Kidney (tissue), 14 donors: ENCODE results near the gene DNAH2. TPM values are rescaled to one million over a fixed set of nuclear protein-coding genes. Genes with fewer than 3 reads are reported as not detected.

Experiments used
- DNase-seq, 5 donors: peaks; one replicate each; pipeline ENCODE4 v3.0.0-alpha.2; 2013 to 2020
- FAIRE-seq: peaks from 2 replicates; lab custom pipeline; 2012; peaks lifted over from hg19 to GRCh38; lab: Jason Lieb, UNC
- H3K27ac ChIP-seq, 2 donors: one replicate each; pipeline ENCODE4 v1.7.0; 2013; ENCODE audit warnings: low read depth in 2 of 2, low read length in 2 of 2, inconsistent platforms in 1 of 2
- H3K27me3 ChIP-seq: one replicate; pipeline ENCODE4 v1.7.1; 2013; ENCODE audit warnings: low read length, inconsistent platforms; ENCODE audit not compliant: control insufficient read depth, insufficient read depth
- H3K36me3 ChIP-seq, 3 donors: one replicate each; pipeline versions ENCODE4 v1.7.0 to v1.7.1; 2013; ENCODE audit warnings: low read length in 3 of 3, control low read depth in 1 of 3, inconsistent platforms in 1 of 3; ENCODE audit not compliant: insufficient read depth in 3 of 3, control insufficient read depth in 2 of 3
- H3K4me1 ChIP-seq, 3 donors: one replicate each; pipeline versions ENCODE4 v1.7.0 to v1.7.1; 2013; ENCODE audit warnings: low read length in 3 of 3, inconsistent platforms in 1 of 3, low read depth in 1 of 3; ENCODE audit not compliant: control insufficient read depth in 2 of 3, insufficient read depth in 2 of 3
- H3K4me3 ChIP-seq, 3 donors: one replicate each; pipeline versions ENCODE4 v1.7.0 to v1.8.1; 2013; ENCODE audit warnings: low read length in 3 of 3, control low read depth in 1 of 3, inconsistent platforms in 1 of 3
- H3K9ac ChIP-seq, 3 donors: one replicate each; pipeline versions ENCODE4 v1.7.0 to v1.7.1; 2013; ENCODE audit warnings: low read length in 3 of 3, control low read depth in 1 of 3, inconsistent platforms in 1 of 3
- H3K9me3 ChIP-seq, 3 donors: one replicate each; pipeline versions ENCODE4 v1.7.0 to v1.7.1; 2013; ENCODE audit warnings: low read length in 3 of 3, control low read depth in 1 of 3, inconsistent platforms in 1 of 3; ENCODE audit not compliant: control insufficient read depth in 2 of 3, insufficient read depth in 1 of 3
- intact Hi-C: fragments of 100-400 bp; cut with DNase I; formaldehyde crosslinking; loops from one replicate; pipeline ENCODE4 v1.11.1; 2022
- polyA plus RNA-seq: library from polyadenylated mRNA; stranded (reverse); fragments of 350-450 nt; fragmentation: Illumina TruSeq; extraction: RNeasy Lipid Tissue Mini Kit (QIAGEN cat#74804); gene quantifications from one replicate; pipeline ENCODE4 v1.2.3, GENCODE V29; 2014; ENCODE audit warnings: low read depth, low replicate concordance; ENCODE audit not compliant: insufficient read depth
- total RNA-seq: library from RNA; stranded (reverse); fragmentation: NEBNext Ultra II Directional; extraction: Animal tissue kit (Norgen Biotek cat#: 25700); gene quantifications from one replicate; pipeline ENCODE4 v1.2.1, GENCODE V29; 2021
- TF ChIP-seq, protein P1 (sequence below): IDR thresholded peaks from 3 replicates; pipeline ENCODE4 v1.5.1; 2012; ENCODE audit warnings: mild to moderate bottlenecking, moderate library complexity, borderline replicate concordance; ENCODE audit not compliant: insufficient read depth; ENCODE audit errors: extremely low read depth
- donor health status: control.
- donor health status: control.
- donor health status: control.
- donor health status: control.
- donor health status: control.
- donor health status: DM: yes; HTN: yes; CAD: no.
- donor health status: Normal renal cell carcinoma (clear cell type).

The DNAH2 gene
- total and polyA plus RNA-seq, 2 donors from 2014 or later, result 0.17 to 0.66 TPM

DNA sequence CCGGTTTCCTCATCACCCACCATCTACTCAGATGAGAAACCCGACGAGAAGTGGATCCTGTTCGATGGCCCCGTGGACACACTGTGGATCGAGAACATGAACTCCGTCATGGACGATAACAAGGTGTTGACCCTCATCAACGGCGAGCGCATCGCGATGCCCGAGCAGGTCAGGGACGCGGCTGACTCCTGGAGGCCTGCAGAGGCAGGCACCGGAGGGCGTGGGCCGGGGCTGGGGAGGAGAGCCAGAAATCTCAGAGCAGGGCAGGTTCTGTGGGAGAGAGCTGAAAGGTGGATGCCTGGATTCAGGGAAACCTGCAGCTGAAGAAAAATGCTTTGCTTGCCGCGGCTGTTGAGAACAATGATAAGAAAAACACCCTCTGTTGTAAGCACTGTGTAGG is 69.3 kb downstream of the DNAH2 start:
- no peak for DNase-seq
- Histone ChIP-seq H3K9me3 (no peaks in the 10 kb centered on the region), H3K4me3 (no peak overlapping the region), H3K27me3 (no peaks in the 10 kb centered on the region), H3K9ac (no peak overlapping the region), H3K36me3 (no peaks in the 10 kb centered on the region), H3K27ac (no peak overlapping the region), H3K4me1 (no peaks in the 10 kb centered on the region)
- intact Hi-C loops, result no loop called here
- no peak for FAIRE-seq
- TF ChIP-seq, protein P1, sequence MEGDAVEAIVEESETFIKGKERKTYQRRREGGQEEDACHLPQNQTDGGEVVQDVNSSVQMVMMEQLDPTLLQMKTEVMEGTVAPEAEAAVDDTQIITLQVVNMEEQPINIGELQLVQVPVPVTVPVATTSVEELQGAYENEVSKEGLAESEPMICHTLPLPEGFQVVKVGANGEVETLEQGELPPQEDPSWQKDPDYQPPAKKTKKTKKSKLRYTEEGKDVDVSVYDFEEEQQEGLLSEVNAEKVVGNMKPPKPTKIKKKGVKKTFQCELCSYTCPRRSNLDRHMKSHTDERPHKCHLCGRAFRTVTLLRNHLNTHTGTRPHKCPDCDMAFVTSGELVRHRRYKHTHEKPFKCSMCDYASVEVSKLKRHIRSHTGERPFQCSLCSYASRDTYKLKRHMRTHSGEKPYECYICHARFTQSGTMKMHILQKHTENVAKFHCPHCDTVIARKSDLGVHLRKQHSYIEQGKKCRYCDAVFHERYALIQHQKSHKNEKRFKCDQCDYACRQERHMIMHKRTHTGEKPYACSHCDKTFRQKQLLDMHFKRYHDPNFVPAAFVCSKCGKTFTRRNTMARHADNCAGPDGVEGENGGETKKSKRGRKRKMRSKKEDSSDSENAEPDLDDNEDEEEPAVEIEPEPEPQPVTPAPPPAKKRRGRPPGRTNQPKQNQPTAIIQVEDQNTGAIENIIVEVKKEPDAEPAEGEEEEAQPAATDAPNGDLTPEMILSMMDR, result no peak

DNA sequence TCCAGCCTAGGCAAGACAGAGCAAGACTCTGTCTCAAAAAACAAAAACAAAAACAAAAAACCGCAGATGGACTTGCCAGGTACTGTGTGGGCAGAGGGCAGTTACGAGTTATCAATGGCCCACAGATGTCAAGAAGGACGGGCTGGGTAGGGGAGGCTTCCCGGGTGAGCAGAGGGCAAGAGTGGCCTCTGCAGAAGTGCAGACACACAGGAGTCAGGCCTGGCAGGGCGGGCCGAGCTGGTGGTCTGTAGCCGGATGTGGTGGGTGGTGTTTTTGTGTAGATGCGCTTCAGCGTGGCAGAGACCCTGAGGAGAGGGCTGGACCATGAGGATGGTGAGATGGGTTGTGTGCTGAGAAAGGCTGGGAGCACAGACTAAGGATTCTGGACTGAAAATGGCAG is 71.6 kb downstream of the DNAH2 start:
- no peak for FAIRE-seq
- DNase-seq, result no peak
- no peak overlapping the region for H3K4me3 ChIP-seq
- no peaks in the 10 kb centered on the region for H3K9me3 ChIP-seq
- TF ChIP-seq, protein P1, result no peak
- intact Hi-C loops, result no loop called here
- H3K4me1 ChIP-seq, result no peaks in the 10 kb centered on the region
- no peaks in the 10 kb centered on the region for H3K27me3 ChIP-seq
- no peaks in the 10 kb centered on the region for H3K36me3 ChIP-seq
- H3K9ac ChIP-seq, result no peak overlapping the region
- H3K27ac ChIP-seq, result no peak overlapping the region

DNA sequence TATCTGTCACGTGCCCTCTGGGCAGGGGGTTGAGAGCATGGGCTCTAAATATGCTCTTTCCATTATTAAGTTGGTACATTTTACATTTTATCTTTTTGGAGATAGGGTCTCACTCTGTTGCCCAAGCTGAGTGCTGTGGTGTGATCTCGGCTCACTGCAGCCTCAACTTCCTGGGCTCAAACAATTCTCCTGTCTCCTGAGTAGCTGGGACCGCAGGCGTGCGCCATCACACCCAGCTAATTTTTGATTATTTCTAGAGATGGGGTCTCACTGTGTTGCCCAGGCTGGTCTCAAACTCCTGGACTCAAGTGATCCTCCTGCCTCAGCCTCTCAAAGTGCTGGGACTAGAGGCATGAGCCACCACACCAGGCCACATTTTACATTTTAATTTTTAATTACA is 72.6 kb downstream of the DNAH2 start:
- TF ChIP-seq, protein P1, result no peak
- Histone ChIP-seq H3K9ac (no peak overlapping the region), H3K36me3 (no peaks in the 10 kb centered on the region), H3K9me3 (no peaks in the 10 kb centered on the region), H3K27me3 (no peaks in the 10 kb centered on the region), H3K4me1 (no peaks in the 10 kb centered on the region), H3K27ac (no peak overlapping the region), H3K4me3 (no peak overlapping the region)
- DNase-seq (no peak), FAIRE-seq (no peak)
- intact Hi-C loops, result no loop called here

DNA sequence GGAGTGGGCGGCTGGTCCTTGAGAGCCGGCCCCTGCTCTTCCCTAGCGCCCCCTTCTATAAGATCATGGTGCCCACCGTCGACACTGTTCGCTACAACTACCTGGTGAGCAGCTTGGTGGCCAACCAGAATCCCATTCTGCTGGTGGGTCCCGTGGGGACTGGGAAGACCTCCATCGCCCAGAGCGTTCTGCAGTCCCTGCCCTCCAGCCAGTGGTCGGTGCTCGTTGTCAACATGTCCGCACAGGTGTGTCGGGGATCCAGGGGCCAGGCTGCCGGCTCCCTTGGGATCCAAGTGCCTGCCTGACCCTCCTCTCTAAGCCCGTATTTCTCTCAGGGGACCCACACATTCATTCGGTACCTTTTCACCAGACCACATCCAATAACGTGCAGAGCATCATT is 75.1 kb downstream of the DNAH2 start:
- Histone ChIP-seq H3K27ac (no peak overlapping the region), H3K27me3 (no peaks in the 10 kb centered on the region), H3K9me3 (no peaks in the 10 kb centered on the region), H3K36me3 (no peaks in the 10 kb centered on the region), H3K4me3 (no peak overlapping the region), H3K4me1 (no peaks in the 10 kb centered on the region), H3K9ac (no peak overlapping the region)
- no peak for DNase-seq
- FAIRE-seq, result no peak
- intact Hi-C loops, result no loop called here
- TF ChIP-seq, protein P1, result no peak
